Effector memory CD4-positive, alpha-beta T cell (primary cell): Measurements from ENCODE around the gene CPNE8.

Experiments
- DNase-seq, 3 donors: peaks; one replicate each; pipeline ENCODE4 v3.0.0-alpha.2; 2020
- H3K27ac ChIP-seq: 2 replicates; pipeline ENCODE4 v1.7.0; 2013; ENCODE audit warnings: mild to moderate bottlenecking, low read length, moderate library complexity; ENCODE audit not compliant: insufficient read depth, poor library complexity, severe bottlenecking
- H3K27me3 ChIP-seq: replicated peaks from 2 replicates; pipeline ENCODE4 v1.7.0; 2013; ENCODE audit warnings: mild to moderate bottlenecking, low read length; ENCODE audit not compliant: insufficient read depth, control insufficient read depth, poor library complexity, severe bottlenecking
- H3K36me3 ChIP-seq: 2 replicates; pipeline ENCODE4 v1.7.0; 2013; ENCODE audit warnings: mild to moderate bottlenecking, low read length, moderate library complexity; ENCODE audit not compliant: control insufficient read depth, insufficient read depth
- H3K4me1 ChIP-seq: 2 replicates; pipeline ENCODE4 v1.7.0; 2013; ENCODE audit warnings: low read length, mild to moderate bottlenecking; ENCODE audit not compliant: control insufficient read depth, insufficient read depth, poor library complexity, severe bottlenecking
- H3K4me3 ChIP-seq: 2 replicates; pipeline ENCODE4 v1.7.0; 2013; ENCODE audit warnings: low read length, low read depth, mild to moderate bottlenecking; ENCODE audit not compliant: insufficient read depth, poor library complexity, severe bottlenecking
- H3K9me3 ChIP-seq: 2 replicates; pipeline ENCODE4 v1.7.0; 2013; ENCODE audit warnings: mild to moderate bottlenecking, low read length, moderate library complexity; ENCODE audit not compliant: control insufficient read depth

Gene CPNE8

GRCh38 chr12:38788106-38788505 is 117.3 kb downstream of the CPNE8 start:
- Histone ChIP-seq H3K27me3 (no peaks in the 10 kb centered on the region), H3K36me3 (no peaks in the 10 kb centered on the region), H3K9me3 (no peaks in the 10 kb centered on the region), H3K27ac (no peak overlapping the region), H3K4me1 (no peaks in the 10 kb centered on the region), H3K4me3 (no peak overlapping the region)
- no peak for DNase-seq

DNA sequence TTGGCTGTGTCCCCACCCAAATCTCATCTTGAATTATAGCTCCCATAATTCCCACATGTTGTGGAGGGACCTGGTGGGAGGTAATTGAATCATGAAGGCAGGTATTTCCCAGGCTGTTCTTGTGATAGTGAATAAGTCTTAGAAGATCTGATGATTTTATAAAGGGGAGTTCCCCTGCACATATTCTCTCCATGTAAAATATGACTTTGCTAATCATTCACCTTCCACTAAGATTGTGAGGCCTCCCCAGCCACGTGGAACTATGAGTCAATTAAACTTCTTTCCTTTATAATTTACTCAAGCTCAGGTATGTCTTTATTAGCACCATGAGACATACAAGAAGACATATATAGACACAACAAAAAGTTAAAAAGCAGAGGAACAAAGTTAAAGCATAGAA is 120.0 kb downstream of the CPNE8 start:
- Histone ChIP-seq H3K4me1 (no peaks in the 10 kb centered on the region), H3K27ac (no peak overlapping the region), H3K36me3 (no peaks in the 10 kb centered on the region), H3K27me3 (no peaks in the 10 kb centered on the region), H3K9me3 (no peaks in the 10 kb centered on the region), H3K4me3 (no peak overlapping the region)
- DNase-seq: no peak

DNA sequence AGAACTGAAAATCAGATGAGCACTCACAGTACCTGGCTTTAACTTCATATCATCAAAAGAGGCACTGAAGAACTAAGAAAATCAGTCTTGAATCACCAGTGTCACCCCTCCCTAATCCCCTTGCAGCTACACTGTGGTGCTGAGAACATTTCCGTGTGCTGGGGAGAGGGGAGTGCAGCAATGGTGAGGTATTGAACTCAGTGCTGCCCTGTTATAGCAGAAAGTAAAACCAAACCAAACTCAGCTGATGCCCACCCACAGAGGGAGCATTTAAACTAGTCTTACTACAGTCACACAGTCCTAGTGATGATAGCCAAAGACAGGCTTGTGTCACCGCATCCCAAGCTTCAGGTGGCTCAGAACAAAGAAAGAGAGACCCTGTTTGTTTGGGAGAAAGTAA is 122.1 kb downstream of the CPNE8 start:
- H3K36me3 ChIP-seq: no peaks in the 10 kb centered on the region
- no peak for DNase-seq
- no peaks in the 10 kb centered on the region for H3K4me1 ChIP-seq
- H3K27ac ChIP-seq: no peak overlapping the region
- H3K27me3 ChIP-seq: no peaks in the 10 kb centered on the region
- no peak overlapping the region for H3K4me3 ChIP-seq
- no peaks in the 10 kb centered on the region for H3K9me3 ChIP-seq

- no peaks in the 10 kb centered on the region for H3K4me1 ChIP-seq
- H3K4me3 ChIP-seq: no peak overlapping the region
- H3K27me3 ChIP-seq: no peaks in the 10 kb centered on the region
- H3K36me3 ChIP-seq: no peaks in the 10 kb centered on the region
- H3K27ac ChIP-seq: no peak overlapping the region
- no peaks in the 10 kb centered on the region for H3K9me3 ChIP-seq
- DNase-seq: no peak
These were observed 123.0 kb downstream of the CPNE8 start for GRCh38 chr12:38782359-38782758.

DNA sequence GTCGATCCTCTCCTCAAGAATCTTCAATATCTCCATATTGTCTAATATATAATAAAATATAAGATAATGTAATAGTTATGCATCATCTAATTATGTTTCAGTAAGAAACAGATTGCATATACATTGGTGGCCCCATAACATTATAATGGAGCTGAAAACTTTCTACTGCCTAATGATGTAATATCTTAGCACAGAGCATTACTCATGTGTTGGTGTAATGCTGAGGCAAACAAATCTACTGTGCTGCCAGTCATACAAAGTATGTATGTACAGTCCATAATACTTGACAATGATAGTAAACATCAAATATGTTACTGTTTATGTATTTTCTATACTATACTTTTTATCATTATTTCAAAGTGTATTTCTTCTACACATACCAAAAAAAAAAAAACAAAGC is 128.7 kb downstream of the CPNE8 start:
- no peaks in the 10 kb centered on the region for H3K27me3 ChIP-seq
- no peak overlapping the region for H3K4me3 ChIP-seq
- H3K9me3 ChIP-seq: no peaks in the 10 kb centered on the region
- H3K4me1 ChIP-seq: no peaks in the 10 kb centered on the region
- H3K36me3 ChIP-seq: no peaks in the 10 kb centered on the region
- no peak for DNase-seq
- H3K27ac ChIP-seq: no peak overlapping the region

DNA sequence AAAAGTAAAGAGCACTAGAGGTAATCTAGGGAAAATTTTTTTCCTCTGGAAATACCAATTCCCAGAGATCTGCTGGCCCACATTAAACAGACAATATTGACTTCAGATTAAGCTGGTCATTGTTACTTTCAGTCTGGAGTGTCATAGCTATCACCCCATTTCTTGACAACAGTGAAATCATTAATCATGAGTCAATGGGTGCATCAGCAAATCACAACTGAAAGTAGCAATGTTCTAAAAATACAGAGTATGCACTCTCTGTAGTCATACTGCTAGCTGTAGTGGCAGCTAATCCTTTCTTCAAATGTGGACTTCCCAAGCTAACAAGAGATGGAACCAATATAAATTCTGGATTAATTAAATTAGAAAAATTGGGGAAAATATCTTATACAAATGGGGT is 129.9 kb downstream of the CPNE8 start:
- Histone ChIP-seq H3K9me3 (no peaks in the 10 kb centered on the region), H3K36me3 (no peaks in the 10 kb centered on the region)
- DNase-seq: no peak

DNA sequence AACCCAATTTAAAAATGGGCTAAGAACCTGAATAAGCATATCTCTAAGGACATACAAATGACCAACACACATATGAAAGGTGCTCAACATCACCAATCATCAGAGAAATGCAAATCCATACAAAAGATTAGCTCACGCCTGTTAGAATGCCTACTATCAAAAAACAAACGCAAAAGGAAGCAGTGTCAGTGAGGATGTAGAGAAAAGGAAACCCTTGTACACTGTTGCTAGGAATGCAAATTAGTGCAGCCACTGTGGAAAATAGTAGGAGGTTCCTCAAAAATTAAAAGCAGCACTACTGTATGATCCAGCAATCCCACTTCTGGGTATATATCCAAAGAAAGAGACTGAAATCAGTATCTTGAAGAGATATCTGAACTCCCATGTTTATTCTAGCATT is 133.0 kb downstream of the CPNE8 start:
- Histone ChIP-seq H3K27ac (no peak overlapping the region), H3K4me1 (no peaks in the 10 kb centered on the region), H3K9me3 (no peaks in the 10 kb centered on the region), H3K36me3 (no peaks in the 10 kb centered on the region), H3K4me3 (no peak overlapping the region), H3K27me3 (no peaks in the 10 kb centered on the region)
- DNase-seq: no peak

More for the DNA sequence above, 129.9 kb downstream of the CPNE8 start:
- H3K27me3 ChIP-seq: no peaks in the 10 kb centered on the region
- H3K4me1 ChIP-seq: no peaks in the 10 kb centered on the region
- no peak overlapping the region for H3K4me3 ChIP-seq
- H3K27ac ChIP-seq: no peak overlapping the region

GRCh38 chr12:38771871-38772270 is 133.5 kb downstream of the CPNE8 start:
- Histone ChIP-seq H3K4me1 (no peaks in the 10 kb centered on the region), H3K9me3 (no peaks in the 10 kb centered on the region), H3K27me3 (no peaks in the 10 kb centered on the region), H3K36me3 (no peaks in the 10 kb centered on the region), H3K4me3 (no peak overlapping the region), H3K27ac (no peak overlapping the region)
- no peak for DNase-seq

GRCh38 chr12:38761636-38762342 is 143.6 kb downstream of the CPNE8 start:
- H3K27ac ChIP-seq: no peak overlapping the region
- no peaks in the 10 kb centered on the region for H3K27me3 ChIP-seq
- H3K4me3 ChIP-seq: no peak overlapping the region
- no peak for DNase-seq
- H3K36me3 ChIP-seq: no peaks in the 10 kb centered on the region
- H3K4me1 ChIP-seq: no peaks in the 10 kb centered on the region
- H3K9me3 ChIP-seq: no peaks in the 10 kb centered on the region

- Histone ChIP-seq H3K4me3 (no peak overlapping the region), H3K9me3 (no peaks in the 10 kb centered on the region), H3K27me3 (no peaks in the 10 kb centered on the region), H3K27ac (no peak overlapping the region), H3K4me1 (no peaks in the 10 kb centered on the region), H3K36me3 (no peaks in the 10 kb centered on the region)
- DNase-seq: no peak
These were observed 144.3 kb downstream of the CPNE8 start for GRCh38 chr12:38761111-38761510.
